Naive thymus-derived CD8-positive, alpha-beta T cell (primary cell): ENCODE data around the gene GASK1A. TPM values are rescaled to one million over a fixed set of nuclear protein-coding genes. Genes with fewer than 3 reads are reported as not detected.
A peak's percentile ranks its signal among the peaks of the same experiment; 100 is the strongest.

Experiments used
- ATAC-seq, 2 donors: fragments of 150-1000 bp; cut with Tn5 transposase in 1 of 2; sonication (Bioruptor Pico), chemical (Tn5 transposase) in 1 of 2; 1 replicate in 1 of 2; 2 replicates in 1 of 2; pipeline ENCODE4 v1.10.0; 2021; ENCODE audit warnings: mild to moderate bottlenecking in 2 of 2, moderate library complexity in 2 of 2
- POLR2A ChIA-PET: fragments of 350-600 bp; sonication (Branson Sonifier 250); formaldehyde crosslinking; loops from one replicate; lab custom pipeline; 2021; ENCODE audit warnings: antibody characterized with exemption; lab: Charles Lee
- DNase-seq, 10 donors: peaks; one replicate each; pipeline versions ENCODE4 v3.0.0 to v3.0.0-alpha.2; 2020 to 2022
- H3K27ac Mint-ChIP-seq, 10 donors: one replicate each; pipeline ENCODE4 v1.8.0; 2020 to 2022; ENCODE audit warnings: mild to moderate bottlenecking in 10 of 10, mixed read lengths in 10 of 10, moderate library complexity in 4 of 10, inconsistent platforms in 1 of 10
- H3K27me3 Mint-ChIP-seq, 5 donors: one replicate each; pipeline ENCODE4 v1.8.0; 2021 to 2022; ENCODE audit warnings: mixed read lengths in 5 of 5
- H3K36me3 Mint-ChIP-seq, 3 donors: one replicate each; pipeline ENCODE4 v1.8.0; 2020 to 2022; ENCODE audit warnings: mixed read lengths in 3 of 3, mild to moderate bottlenecking in 2 of 3, inconsistent platforms in 1 of 3
- H3K4me1 Mint-ChIP-seq, 4 donors: one replicate each; pipeline ENCODE4 v1.8.0; 2021 to 2022; ENCODE audit warnings: mixed read lengths in 4 of 4
- H3K4me3 Mint-ChIP-seq, 10 donors: one replicate each; pipeline ENCODE4 v1.8.0; 2020 to 2022; ENCODE audit warnings: mild to moderate bottlenecking in 10 of 10, mixed read lengths in 10 of 10, moderate library complexity in 6 of 10, inconsistent platforms in 1 of 10
- H3K9me3 Mint-ChIP-seq, 9 donors: one replicate each; pipeline ENCODE4 v1.8.0; 2020 to 2022; ENCODE audit warnings: mixed read lengths in 9 of 9, mild to moderate bottlenecking in 3 of 9, inconsistent platforms in 1 of 9, moderate library complexity in 1 of 9
- polyA plus RNA-seq, 3 donors: library from polyadenylated mRNA; unstranded; fragments of 300-500 nt; fragmentation: Illumina TruSeq; gene quantifications; one replicate each; pipeline ENCODE4 v1.2.3, GENCODE V29; 2021
- total RNA-seq, 8 experiments: library from RNA in 2 of 8; stranded (reverse) in 2 of 8; gene quantifications; one replicate each; pipeline ENCODE4 v1.2.3 and lab custom pipeline; 2021 to 2026

GASK1A gene
- total and polyA plus RNA-seq, 5 experiments from 2014 or later = 0.09 to 0.14 TPM; not detected in 3

DNA sequence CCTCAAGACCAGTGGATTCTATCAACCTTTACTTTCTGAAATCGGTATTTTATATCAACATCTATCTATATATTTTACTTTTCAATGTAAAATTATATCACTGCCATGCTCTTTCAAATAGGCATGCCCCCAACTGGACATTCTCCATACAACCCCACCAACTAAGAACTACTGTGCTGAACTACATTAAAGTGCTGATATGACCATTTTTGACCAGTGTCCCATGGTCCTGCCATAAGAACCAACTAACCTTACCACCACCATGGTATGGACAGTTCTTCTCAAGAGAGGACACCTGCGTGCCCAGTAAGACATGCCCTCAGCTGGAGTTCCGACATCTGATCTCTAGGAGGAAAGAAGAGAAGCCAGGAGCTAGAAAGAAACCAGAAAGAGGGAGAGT, 111.1 kb downstream of the GASK1A start:
- POLR2A ChIA-PET = interaction anchor here (0.7 kb wide), 1 partner anchor 123 kb away, joined by 3 read pairs; no protein-coding TSS in a partner anchor
- DNase-seq (no peak), ATAC-seq (no peak)
- Mint-ChIP-seq H3K27me3 (no peaks in the 10 kb centered on the region), H3K9me3 (peaks cover 0 to 2% (median 0%) of the 10 kb centered on the region in 9 donors), H3K4me3 (no peak overlapping the region), H3K36me3 (peaks cover 2 to 11% (median 6%) of the 10 kb centered on the region in 3 donors), H3K4me1 (peaks cover 5 to 33% (median 21%) of the 10 kb centered on the region in 4 donors), H3K27ac (peak overlapping the region in 2 of 10 donors; percentile 13 to 31)

DNA sequence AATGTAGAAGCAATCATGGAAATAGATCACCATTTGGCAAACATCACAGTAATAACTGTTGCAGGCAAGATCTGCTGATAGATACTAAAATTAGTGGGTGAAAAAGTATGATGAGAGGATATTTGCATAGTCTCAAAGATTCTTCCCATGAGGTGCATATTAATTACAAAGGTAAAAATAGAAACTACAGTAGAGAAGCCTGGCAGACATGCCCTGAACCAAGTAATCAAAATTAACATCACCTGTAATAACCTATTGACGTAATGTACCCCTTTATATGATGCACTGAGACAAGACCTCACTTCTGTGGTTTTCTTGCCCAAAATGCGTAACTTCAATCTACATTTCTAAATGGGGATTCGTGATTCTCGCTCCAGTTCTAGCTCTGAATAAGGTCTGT, 112.4 kb downstream of the GASK1A start:
- DNase-seq = no peak
- H3K4me3 Mint-ChIP-seq = no peak overlapping the region
- peaks cover 0 to 9% (median 2%) of the 10 kb centered on the region in 3 donors for H3K36me3 Mint-ChIP-seq
- no peak for ATAC-seq
- H3K27ac Mint-ChIP-seq = peak overlapping the region in 1 of 10 donors; percentile 61
- H3K9me3 Mint-ChIP-seq = no peaks in the 10 kb centered on the region
- POLR2A ChIA-PET = interaction anchor here (0.6 kb wide), 1 partner anchor 528 kb away, joined by 7 read pairs; no protein-coding TSS in a partner anchor
- no peaks in the 10 kb centered on the region for H3K27me3 Mint-ChIP-seq
- H3K4me1 Mint-ChIP-seq = peaks cover 5 to 40% (median 28%) of the 10 kb centered on the region in 4 donors

DNA sequence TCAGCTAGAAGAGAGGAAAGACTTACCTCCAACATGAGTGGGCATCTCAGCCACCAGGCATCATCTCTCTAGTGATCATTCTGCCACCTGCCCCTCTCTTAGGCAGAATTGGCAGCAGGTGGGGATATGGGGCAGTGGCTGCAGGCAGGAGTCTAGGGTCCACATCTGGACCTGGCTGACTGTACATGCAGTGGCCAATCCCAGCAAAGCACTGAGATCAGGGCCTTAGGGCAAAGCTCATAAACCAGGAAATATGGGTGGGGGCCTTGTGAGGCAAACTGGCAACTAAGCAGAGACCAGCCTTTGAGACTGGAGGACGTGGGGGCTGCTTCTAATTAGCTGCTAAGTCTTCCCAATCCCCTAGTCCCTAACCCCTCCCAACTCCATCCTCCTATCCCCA, 113.9 kb downstream of the GASK1A start:
- Mint-ChIP-seq H3K27ac (peak overlapping the region in 1 of 10 donors; percentile 15), H3K4me1 (peaks cover 5 to 48% (median 30%) of the 10 kb centered on the region in 4 donors), H3K4me3 (no peak overlapping the region), H3K36me3 (peaks cover 0 to 11% (median 2%) of the 10 kb centered on the region in 3 donors), H3K9me3 (no peaks in the 10 kb centered on the region), H3K27me3 (no peaks in the 10 kb centered on the region)
- no peak for ATAC-seq
- no peak for DNase-seq
- POLR2A ChIA-PET = no interaction called here

DNA sequence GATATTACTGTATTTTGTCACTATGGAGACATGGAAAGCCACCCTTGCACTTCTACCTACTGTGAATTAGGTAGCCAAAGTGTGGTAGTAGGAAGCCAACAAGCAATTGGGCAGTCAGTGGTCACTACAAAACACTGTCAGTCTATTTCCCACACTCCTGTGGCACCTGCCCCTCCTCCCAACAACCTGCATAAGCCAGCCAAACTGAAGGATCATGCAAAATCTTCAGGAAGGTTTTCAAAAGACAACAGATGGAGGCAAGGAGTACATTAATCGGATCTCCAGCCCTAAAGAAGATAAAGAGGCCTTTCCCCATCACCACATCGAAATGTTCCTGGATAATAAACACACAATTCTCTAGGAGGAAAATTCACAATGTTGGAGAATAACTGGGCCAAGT, 114.9 kb downstream of the GASK1A start:
- peaks cover 5 to 54% (median 33%) of the 10 kb centered on the region in 4 donors for H3K4me1 Mint-ChIP-seq
- H3K36me3 Mint-ChIP-seq = peaks cover 0 to 12% (median 1%) of the 10 kb centered on the region in 3 donors
- no peaks in the 10 kb centered on the region for H3K9me3 Mint-ChIP-seq
- DNase-seq (no peak), ATAC-seq (no peak)
- H3K27me3 Mint-ChIP-seq = no peaks in the 10 kb centered on the region
- peak overlapping the region in 1 of 10 donors; percentile 55 for H3K27ac Mint-ChIP-seq
- no peak overlapping the region for H3K4me3 Mint-ChIP-seq
- POLR2A ChIA-PET = no interaction called here

DNA sequence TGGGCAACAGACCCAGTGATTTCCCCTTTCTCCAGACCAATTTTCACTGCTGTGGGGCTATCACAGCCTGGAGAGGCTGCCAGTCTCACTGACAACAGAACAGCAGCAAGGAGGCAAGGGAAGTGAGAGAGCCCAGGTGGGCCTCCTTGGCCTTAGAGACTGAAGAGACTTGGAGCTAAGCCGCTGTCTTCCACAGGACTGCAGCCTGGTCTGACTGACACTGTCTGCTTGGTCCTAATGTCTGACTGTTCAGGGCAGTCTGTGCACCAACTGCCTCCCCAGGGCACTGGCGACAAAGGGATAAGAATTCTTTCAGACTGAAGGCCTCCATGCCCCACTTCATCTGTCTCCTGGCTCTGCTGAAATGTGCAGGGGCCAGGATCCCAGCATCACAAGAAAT, 115.3 kb downstream of the GASK1A start:
- Mint-ChIP-seq H3K27me3 (no peaks in the 10 kb centered on the region), H3K4me1 (peaks cover 5 to 58% (median 34%) of the 10 kb centered on the region in 4 donors), H3K4me3 (no peak overlapping the region), H3K27ac (no peak overlapping the region), H3K9me3 (no peaks in the 10 kb centered on the region), H3K36me3 (peaks cover 0 to 8% (median 0%) of the 10 kb centered on the region in 3 donors)
- no peak for ATAC-seq
- no peak for DNase-seq
- POLR2A ChIA-PET = no interaction called here

DNA sequence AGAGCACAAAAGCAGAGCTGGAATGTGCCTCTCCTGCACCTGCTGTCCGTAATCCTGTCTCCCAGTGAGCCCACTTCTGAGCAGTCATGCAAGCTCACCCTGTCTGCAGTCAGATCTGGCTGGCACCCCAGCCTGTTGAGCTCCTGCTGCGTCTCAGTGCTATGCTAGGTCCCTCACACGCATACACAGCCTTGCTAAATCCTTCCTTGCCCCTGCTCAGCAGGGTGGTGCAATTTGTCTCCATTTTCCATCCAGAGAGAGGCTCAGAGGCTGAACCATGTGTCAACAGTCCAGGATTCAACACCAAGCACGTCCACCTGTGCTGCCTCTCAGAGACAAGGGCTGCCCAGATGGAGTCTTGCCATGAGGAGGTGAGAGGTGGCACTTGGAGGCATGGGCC, 115.7 kb downstream of the GASK1A start:
- Mint-ChIP-seq H3K27ac (peak overlapping the region in 1 of 10 donors; percentile 10), H3K4me1 (peaks cover 5 to 58% (median 35%) of the 10 kb centered on the region in 4 donors), H3K4me3 (no peak overlapping the region), H3K27me3 (no peaks in the 10 kb centered on the region), H3K36me3 (peaks cover 0 to 8% (median 0%) of the 10 kb centered on the region in 3 donors), H3K9me3 (no peaks in the 10 kb centered on the region)
- POLR2A ChIA-PET = interaction anchor here (1.0 kb wide), 1 partner anchor 11 kb away, joined by 3 read pairs; the partner anchor contains the start of gene POMGNT2
- ATAC-seq (no peak), DNase-seq (no peak)

DNA sequence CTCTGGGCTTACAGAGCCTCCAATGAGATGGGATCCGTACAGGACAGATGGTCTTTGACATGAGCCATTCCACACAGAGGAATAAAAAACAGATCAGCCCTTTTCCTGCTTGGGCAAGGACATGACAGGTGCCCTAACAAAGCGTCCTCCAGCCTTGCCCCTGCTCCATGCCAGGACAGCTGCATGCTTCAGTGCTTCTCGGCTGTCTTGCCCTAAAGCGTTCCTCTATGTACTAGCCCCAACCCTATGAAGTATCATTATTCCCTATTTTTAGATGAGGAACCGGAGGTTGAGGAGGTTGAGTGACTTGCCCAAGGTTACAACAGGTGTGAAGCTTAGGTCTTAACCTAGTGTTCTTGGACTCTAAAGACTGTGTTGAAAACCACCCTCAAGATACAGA, 116.3 kb downstream of the GASK1A start:
- ATAC-seq = no peak
- POLR2A ChIA-PET = interaction anchor here (0.6 to 1.0 kb wide), 2 partner anchors 10 to 11 kb away, joined by 3 to 4 read pairs; partner anchors contain the start of gene POMGNT2
- no peak overlapping the region for H3K4me3 Mint-ChIP-seq

DNA sequence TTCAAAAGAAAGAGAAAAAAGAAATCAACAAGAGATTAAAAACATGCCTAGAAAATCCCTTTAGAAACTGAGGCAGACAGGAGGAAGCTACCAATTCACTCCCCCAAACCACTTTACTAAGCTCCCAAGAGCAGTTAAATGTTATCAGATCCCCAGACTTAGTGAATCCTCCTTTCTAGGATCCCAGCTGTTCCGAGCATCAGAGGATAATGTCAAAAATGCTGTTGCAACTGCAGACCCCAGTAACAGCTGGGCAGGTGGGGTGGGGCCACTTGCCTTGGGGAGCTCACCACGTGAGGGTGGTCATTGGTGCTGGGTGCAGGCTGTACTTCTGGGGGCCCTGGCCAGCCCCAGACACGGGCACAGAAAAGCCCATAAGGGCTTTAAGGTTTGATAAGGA, 117.7 kb downstream of the GASK1A start:
- POLR2A ChIA-PET = no interaction called here
- Mint-ChIP-seq H3K27me3 (no peaks in the 10 kb centered on the region), H3K4me3 (no peak overlapping the region), H3K9me3 (no peaks in the 10 kb centered on the region), H3K4me1 (peaks cover 5 to 56% (median 34%) of the 10 kb centered on the region in 4 donors), H3K27ac (peak overlapping the region in 1 of 10 donors; percentile 23), H3K36me3 (peaks cover 0 to 8% (median 0%) of the 10 kb centered on the region in 3 donors)
- DNase-seq = no peak
- ATAC-seq = no peak

More for the DNA sequence above, 116.3 kb downstream of the GASK1A start:
- Mint-ChIP-seq H3K27me3 (no peaks in the 10 kb centered on the region), H3K4me1 (peaks cover 5 to 56% (median 33%) of the 10 kb centered on the region in 4 donors), H3K9me3 (no peaks in the 10 kb centered on the region), H3K27ac (peak overlapping the region in 1 of 10 donors; percentile 3), H3K36me3 (peaks cover 0 to 8% (median 0%) of the 10 kb centered on the region in 3 donors)
- no peak for DNase-seq

DNA sequence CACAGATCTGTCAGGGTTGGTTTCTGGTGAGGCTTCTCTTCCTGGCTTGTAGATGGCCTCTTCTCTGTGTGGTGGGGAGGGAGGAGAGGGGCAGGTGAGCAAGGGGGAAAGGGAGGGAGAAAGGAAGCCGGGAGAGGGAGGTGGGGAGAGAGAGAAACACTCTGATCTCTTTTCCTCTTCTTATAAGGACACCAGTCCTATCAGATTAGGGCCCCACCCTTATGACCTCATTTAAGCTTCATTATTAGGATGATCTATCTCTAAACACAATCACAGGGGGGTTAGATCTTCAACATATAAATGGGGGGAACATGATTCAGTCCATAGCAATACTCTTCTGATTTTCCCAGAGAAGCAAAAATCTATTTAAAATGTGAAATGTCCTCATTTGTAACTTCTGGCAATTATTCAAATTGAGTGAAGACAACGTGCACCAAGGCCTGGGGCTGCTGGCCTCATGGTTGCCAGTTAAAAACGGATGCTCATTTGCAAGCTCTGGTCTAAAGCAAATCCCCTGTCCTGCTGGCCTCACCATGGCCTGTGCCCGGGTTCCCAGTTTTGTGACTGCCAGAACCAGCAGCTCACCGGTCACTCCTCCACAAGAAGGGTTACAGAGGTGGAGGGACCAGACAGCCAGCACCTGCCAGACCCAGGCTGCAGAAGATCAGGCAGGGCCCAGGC, 118.4 kb downstream of the GASK1A start:
- POLR2A ChIA-PET = no interaction called here
- Mint-ChIP-seq H3K4me3 (no peak overlapping the region), H3K27me3 (no peaks in the 10 kb centered on the region), H3K9me3 (no peaks in the 10 kb centered on the region), H3K36me3 (peaks cover 0 to 8% (median 0%) of the 10 kb centered on the region in 3 donors), H3K4me1 (peaks cover 5 to 52% (median 32%) of the 10 kb centered on the region in 4 donors), H3K27ac (peak overlapping the region in 3 of 10 donors; percentile 18 to 65 (median 61))
- DNase-seq (no peak), ATAC-seq (no peak)

DNA sequence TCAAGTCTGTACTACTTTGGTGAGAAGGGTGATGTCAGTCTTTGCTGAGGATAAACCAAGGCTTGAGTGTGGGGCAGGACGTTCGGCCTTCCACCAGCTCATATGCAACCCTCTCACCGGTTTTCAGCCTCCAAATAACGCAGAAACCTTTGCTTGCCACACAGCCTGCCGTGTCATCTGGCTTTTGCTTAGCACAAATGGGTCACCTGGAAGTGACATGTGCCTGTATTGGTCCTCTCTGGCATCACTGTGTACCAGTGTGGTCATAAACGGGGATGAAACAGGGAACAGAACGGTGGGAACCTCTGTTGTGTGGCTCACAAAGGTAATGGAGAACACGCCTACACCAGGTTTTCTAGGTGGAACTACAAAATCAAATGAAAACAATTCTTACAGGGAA, 119.7 kb downstream of the GASK1A start:
- peaks cover 0 to 8% (median 0%) of the 10 kb centered on the region in 3 donors for H3K36me3 Mint-ChIP-seq
- H3K4me1 Mint-ChIP-seq = peaks cover 4 to 55% (median 32%) of the 10 kb centered on the region in 4 donors
- H3K4me3 Mint-ChIP-seq = no peak overlapping the region
- H3K9me3 Mint-ChIP-seq = no peaks in the 10 kb centered on the region
- DNase-seq (no peak), ATAC-seq (no peak)
- POLR2A ChIA-PET = no interaction called here
- no peaks in the 10 kb centered on the region for H3K27me3 Mint-ChIP-seq
- peak overlapping the region in 1 of 10 donors; percentile 31 for H3K27ac Mint-ChIP-seq

DNA sequence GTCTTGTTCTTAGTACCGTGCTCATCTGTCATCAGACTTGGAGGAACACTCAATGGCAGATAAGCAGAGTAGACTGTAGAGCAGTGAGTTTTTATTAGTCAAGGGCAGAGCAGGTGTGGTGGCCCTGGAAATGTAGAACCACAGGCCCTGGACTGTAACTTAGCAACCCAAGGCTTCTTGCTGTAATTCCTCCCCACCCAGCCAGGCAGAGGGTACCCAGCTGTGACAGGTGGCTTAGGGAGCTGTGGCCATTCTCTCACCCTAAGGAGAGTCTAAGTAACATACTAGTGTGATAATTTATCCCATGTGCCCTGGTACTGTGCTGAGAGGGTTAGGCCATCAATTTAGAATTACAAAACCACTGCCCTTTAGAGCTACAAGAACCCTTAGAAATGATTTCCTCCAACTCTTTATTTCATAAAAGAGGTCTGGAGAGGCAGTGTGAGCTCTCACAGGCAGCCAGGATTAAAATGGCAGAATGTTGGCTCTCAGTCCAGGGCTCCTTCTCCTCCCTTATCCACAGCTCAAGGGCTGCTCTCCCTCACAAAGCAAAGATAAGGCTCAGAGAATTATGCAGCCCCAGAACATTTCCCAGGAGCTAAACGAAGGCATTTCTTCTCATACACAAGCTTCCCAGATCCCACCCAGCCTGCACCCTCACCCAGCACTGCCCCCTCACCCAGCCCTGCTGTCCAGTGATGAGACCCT, 123.8 kb downstream of the GASK1A start:
- H3K27ac Mint-ChIP-seq = peak overlapping the region in 1 of 10 donors; percentile 56
- DNase-seq = no peak
- POLR2A ChIA-PET = interaction anchor here (1.3 kb wide), 1 partner anchor 78 kb away, joined by 3 read pairs; no protein-coding TSS in a partner anchor
- ATAC-seq = no peak
- peaks cover 14 to 48% (median 32%) of the 10 kb centered on the region in 4 donors for H3K4me1 Mint-ChIP-seq
- H3K27me3 Mint-ChIP-seq = no peaks in the 10 kb centered on the region
- H3K4me3 Mint-ChIP-seq = peak overlapping the region in 1 of 10 donors; percentile 75
- H3K36me3 Mint-ChIP-seq = peaks cover 0 to 3% (median 0%) of the 10 kb centered on the region in 3 donors
- H3K9me3 Mint-ChIP-seq = no peaks in the 10 kb centered on the region

DNA sequence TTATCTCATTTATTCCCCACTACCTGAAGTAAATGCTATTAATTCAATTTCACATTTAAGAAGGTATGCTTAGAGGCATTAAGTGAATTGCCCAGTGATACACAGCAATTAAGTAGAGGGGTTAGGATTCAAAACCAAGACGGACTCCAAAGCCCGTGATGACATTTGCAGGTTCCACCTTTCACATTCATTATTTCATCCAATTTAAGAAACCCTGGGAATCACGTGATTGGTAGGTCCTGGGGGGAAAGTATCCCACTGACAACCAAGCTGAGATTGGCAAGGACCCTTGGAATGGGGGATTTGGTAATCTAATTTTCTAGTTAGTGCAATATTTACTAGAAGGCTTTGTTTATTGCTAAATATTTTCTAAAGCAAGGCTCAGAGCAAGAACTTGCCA, 124.9 kb downstream of the GASK1A start:
- no peak for ATAC-seq
- Mint-ChIP-seq H3K4me3 (peak overlapping the region in 9 of 10 donors; percentile 72 to 86 (median 78)), H3K36me3 (no peaks in the 10 kb centered on the region)

More for the DNA sequence above, 124.9 kb downstream of the GASK1A start:
- Mint-ChIP-seq H3K4me1 (peaks cover 12 to 43% (median 28%) of the 10 kb centered on the region in 4 donors), H3K27ac (peak overlapping the region in 2 of 10 donors; percentile 4 to 36), H3K27me3 (no peaks in the 10 kb centered on the region), H3K9me3 (no peaks in the 10 kb centered on the region)
- no peak for DNase-seq
- POLR2A ChIA-PET = interaction anchor here (1.3 kb wide), 1 partner anchor 79 kb away, joined by 3 read pairs; no protein-coding TSS in a partner anchor
